GM21367 (cell line): ENCODE data around the gene CD7.

Experiments
- ATAC-seq: cut with Tn5 transposase; IDR thresholded peaks from one replicate; pipeline ENCODE4 v1.9.1; 2021; ENCODE audit not compliant: unreplicated experiment

Gene CD7

DNA sequence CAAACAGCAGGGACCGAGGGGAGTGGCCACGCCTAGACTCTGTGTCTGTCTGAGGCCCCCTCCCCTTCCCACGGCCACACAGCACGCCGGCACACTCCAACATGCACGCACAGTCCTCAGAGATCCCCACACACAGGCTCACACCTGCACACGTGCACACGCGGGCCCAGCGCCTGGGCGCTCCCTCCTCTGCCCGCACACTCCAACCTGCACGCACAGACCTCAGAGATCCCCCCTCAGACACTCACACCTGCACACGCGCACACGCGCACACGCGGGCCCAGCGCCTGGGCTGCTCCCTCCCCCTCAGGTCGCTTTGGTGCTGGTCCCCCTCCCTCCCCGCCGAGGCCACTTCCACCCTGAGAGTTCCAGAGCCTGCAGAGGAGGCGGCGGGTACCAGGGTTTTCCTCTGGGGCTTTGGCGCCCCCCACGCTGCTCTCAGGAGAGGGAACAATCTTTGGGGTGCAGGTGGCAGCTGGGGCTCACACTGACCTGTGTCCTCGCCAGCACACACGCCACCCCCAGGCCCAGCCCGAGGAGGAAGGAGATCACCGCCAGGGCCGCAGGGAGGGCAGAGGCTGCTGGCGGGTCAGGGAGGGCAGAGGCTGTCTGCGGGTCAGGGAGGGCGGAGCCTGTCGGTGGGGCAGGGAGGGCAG is 1.6 kb downstream of the CD7 start:
- ATAC-seq = no peak

DNA sequence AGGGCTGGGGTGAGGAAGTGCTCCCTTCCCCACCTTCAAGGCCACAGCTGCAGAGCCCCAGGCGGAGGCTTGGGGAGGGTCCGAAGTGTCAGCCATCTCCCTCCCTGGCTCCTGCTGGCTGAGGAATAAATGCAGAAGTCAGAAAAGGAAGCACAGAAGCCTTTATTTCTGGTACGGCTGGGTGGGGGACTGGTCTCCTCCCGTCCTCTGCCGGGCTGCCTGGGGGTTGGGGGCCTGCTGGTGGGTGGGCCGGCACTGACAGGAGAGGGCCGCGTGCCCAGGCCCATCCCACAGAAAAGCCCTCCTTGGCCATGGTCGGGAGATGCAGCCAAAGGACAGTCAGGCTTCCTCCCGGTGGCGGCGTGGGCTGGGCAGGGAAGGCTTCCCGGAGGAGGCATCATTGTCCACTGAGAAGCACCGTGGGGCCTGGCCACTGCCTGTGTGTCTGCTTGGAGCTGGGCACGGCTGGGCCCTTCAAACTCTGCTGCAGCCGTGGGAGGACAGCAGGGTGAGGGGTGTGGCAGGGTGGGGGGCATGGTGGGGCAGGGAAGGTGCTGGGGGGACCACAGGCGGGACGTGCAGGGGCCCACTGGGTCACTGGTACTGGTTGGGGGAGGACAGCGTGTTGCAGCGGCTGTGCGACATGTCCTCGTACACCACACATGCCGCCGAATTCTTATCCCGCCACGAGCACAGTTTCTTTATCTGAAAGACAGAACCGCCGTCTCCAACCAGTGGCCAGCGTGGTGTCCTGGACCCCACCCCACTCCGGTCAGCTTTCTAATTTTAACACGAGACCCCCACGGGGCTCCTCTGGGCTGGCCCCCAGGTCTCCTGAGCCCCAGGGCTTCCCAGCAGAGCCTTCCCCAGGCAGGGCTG is 2.4 kb downstream of the CD7 start:
- no peak for ATAC-seq

DNA sequence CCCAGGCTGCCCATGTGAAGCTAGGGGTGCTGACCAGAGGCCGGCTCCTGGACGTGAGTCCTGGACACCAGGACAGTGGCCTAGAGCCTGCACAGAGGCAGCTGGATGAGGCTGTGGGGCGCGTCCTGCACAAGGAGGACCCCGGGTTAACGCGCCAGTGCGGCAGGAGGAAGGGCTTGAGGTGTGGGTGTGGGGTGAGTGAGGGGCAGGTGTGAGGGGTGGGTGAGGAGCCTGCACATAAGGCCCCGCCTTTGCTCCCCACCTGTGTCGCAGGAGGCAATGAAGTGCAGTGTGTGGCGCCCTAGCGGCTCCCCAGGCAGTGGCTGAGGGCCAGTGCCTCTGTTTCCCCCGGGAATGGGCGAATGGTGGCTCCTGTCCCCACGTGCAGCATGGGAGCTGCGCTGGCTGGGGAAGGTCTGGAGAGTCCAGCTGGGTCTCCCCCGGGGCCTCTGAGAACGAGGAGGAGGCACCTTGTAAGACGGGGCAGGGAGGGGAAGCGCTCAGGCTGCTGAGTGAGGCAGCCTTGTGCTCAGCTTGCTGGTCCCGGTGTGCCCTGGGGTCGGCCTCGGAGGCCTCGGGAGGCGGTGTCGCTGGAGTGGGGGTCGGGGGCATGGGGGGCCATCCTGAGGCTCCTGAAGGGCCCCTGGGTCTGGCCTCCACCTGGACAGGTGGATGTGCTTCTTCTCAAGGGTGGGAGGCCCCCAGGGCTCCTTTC is 3.2 kb downstream of the CD7 start:
- no peak for ATAC-seq

DNA sequence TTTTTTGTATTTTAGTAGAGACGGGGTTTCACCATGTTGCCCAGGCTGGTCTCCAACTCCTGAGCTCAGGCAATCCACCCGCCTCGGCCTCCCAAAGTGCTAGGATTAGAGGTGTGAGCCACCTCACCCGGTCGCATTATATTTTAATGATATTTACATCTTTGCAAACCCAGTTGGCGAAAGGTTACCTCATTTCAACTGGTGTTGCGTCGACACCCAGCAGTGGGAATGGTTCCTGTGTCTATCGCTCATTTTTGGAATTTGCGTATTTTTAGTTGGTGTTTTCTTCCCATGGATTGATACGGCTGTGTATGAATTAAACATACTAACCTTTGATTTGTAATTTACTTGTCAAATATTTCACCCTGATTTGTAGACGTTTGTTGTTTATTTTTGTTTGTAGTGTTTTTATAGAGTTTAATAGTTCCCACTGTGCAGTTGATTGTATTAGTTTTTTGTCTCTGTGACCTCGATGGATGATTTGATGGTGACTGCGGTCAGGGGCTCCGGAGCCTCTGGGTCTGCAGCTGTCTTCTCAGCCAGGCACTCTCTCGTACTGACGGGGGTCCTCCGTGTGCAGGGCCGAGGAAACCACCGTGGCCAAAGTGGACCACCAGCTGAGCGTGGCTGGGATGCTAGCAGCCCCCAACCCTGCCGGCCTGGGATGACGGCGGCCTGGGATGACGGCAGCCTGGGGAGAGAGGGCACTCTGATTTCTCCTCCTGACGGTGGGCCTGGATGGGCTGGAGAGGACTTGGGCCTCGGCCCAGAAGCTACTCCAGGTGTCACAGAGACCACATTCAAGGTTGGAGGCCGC is 4.0 kb downstream of the CD7 start:
- no peak for ATAC-seq

DNA sequence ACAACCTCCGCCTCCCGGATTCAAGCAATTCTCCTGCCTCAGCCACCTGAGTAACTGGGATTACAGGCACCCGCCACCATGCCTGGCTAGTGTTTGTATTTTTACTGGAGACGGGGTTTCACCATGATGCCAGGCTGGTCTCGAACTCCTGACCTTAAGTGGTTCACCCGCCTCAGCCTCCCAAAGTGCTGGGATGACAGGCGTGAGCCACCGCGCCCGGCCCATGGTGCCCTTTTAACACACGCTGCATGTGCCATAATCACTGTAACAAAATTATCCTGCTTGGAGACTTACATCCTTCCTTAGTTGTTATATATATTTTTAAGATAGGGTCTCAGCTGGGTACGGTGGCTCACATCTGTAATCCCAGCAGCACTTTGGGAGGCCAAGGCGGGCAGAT is 5.4 kb downstream of the CD7 start:
- ATAC-seq = no peak

DNA sequence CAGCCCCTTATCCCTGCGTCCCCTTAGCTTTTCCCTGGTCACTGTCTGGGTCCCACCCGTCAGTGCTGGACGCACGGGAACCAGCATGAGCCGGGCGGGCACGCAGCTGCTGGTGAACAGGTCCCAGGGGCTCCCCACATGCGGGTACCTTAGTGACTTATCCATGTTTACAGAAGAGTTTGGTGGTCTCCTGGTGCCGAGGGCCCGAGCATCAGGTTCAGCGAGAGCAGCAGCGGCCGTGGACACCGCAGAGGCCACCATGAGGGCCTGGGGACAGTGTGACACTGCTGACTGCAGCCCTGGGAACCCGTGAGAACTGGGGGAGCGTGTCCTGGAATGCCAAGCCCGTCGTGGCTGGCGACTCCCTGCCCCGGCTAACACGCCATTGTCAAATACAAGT is 6.5 kb downstream of the CD7 start:
- no peak for ATAC-seq

DNA sequence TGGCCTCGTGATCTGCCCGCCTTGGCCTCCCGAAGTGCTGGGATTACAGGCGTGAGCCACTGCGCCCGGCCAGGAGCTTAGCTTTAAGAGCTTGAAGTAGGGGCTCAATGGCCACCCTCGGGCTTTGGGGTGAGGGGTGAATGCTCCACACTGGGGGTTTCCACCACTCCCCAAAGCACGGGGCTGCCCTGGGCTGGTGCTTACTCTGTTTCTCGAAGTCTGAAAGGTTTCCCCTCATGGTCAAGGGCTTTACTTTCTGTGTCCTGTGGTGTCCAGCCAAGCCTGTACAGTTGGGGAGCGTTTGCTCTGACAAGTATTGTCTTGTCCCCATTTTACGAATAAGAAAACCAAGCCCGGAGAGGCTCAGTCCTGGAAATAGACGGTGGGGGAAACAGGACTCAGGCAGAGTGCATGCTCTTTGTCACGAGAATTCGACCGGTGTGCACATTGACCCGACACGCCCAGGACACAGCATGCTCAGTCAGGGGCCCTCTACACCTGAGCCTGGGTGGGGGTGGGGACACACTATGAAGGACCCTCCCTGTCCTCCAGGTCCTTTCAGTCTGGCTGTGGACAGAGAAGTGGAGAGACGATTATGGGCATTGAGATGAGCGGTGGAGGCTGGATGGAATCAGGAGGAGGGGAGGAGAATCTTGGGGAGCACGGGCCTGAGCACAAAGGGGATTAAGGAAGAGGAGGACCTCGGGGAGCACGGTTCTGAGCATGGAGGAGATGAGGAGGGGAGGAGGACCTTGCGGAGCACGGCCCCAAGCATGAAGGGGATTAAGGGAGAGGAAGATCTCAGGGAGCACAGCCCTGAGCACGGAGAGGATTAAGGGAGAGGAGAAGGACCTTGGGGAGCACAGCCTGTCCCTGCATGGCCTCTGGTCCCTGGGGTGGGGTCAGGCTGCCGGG is 7.5 kb downstream of the CD7 start:
- no peak for ATAC-seq

DNA sequence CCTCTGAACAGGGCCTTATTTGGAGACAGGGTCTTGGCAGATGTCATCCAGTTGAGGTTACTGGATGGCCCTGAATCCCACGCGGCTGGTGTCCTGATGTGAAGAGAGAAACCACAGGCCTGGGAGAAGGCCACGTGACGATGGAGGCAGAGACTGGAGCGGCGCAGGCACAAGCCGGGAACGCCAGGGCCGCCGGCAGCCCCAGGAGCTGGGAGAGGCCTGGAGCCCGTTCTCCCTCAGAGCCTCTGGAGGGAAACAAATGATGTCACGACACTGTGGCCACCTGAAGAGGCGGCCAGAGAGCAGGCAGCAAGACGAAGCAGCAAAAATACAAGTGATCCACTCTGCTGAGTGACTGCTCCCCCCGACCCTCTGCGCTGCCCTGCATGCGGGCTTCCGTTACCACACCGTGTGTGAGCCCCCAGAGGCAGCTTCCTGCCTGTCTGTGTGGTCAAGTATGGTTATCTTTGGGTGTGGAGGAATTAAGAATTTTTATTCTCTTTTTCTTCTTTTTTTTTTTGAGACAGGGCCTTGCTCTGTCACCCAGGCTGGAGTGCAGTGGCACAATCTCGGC is 11.6 kb downstream of the CD7 start:
- ATAC-seq = no peak

DNA sequence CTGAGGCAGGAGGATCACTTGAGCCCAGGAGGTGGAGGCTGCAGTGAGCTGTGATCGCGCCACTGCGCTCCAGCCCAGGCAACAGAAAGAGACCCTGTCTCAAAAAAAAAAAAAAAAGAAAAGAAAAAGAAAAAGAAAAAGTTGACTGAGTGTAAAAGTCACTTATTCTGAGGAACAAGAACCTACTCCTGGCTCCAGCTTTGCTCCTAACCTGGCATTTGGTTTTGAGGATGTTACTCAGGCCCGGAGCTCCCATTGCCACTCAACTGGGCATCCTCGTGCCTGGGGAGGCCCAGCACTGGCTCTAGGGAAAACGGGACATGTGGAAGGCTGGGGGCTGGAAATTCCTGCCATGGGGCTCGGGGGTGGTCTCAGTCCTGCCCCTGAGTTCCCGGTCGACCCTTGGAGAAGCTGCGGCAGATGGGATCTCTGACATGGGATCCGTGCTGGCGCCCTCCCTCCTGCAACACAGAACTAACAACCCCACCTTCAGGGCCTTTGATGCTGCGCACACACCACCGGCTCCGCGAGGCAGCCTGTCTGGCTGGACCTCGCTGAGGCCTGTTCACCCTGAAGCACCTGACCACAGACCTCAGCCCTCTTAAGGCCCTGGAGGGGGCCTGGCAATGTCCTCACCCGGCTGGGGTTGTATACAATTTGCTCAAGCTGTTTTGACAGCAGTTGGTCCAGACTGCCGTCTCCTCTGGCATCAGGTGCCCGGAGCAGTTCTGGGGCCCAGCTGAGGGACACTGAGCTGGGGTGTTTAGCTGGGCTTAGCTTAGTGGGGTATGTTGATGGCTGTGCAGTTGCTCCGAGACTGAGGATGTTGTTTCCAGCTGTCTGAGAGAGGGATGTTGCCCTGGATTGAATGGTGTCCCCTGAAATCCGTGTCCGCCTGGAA is 12.3 kb downstream of the CD7 start:
- ATAC-seq = no peak

DNA sequence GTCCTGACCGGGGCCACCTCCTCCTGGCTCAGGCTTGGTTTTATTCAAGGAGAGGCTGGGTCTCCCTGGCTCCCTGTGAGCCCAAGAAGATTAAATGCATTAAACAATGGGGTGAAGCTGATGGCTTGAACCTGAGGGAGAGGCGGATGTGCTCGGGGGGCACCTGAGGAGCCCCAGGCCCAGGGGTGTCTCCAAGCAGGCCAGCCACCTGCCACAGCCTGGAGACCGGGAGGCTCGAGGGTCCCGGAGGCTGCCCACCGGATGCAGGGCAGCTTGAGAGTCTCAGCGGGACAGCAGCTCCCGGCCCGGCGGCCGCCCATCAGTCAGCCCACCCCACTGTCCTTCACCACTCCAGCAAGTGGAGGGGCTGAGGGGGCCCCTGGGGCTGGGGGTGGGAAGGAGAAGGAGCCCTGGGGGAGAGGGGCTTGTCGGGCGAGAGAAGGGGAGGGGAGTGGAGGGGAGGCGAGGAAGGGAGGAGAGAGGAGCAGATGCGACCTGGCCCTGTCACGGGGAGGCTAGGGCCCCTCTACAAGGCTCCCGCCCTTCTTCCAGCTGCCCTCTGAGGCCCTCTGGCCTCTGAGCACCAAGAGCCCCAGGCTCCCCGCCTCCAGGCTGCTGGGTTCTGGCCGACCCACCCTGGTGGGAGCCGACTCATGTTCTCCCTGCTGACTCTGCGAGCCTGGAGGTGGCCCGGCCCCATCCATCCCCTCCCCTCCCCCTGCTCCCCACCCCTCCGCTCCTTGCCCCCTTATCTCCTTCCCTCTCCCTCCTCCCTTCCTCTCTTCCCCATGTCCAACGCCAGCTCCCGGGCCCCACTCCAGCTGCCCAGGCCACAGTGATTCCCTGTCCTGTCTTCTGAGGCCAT is 13.2 kb downstream of the CD7 start:
- ATAC-seq = no peak

DNA sequence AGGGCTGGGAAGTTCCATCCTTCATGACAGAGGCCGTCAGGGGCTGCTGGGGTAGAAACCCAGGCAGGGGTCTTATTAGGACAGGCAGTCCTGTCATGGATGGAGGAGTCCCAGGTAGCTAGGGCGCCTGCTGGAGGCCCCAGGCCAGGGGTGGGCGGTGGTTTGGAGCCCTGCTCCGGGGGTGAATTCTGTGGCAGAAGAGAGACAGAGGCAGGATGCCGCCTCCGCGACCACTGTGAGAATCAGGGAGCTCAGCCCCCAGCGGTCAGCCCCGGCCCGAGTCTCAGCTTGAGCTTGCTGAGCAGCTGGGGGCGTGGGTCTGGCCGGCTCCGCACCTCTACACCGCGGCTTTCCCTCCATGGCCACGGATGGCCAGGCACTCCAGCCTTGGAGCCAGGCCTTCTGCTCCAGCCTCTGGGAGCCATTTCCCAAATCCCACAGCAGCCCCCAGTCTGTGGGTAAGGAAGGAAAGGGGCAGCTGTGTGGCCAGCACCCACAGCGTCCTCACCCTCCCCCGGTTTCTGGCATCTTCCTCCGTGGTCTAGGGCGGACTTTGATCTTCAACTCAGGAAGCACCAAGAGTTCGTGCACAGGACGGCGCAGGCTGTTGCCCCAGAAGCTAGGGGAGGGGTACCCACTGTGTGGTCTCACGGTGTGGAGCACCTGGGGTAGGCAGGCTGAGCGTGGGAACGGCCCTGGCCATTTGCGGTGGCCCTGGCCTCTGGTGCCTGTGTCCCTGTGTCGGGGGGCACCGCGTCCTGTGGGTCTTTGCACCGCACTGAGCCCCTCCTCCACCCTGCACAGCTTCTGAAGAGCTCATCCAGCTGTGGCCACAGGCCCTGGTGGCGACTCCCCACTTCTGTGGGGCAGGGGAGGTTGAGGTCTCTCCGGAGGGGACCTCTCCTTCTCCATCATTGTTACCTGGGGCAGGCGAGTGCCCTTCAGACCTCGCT is 14.1 kb downstream of the CD7 start:
- no peak for ATAC-seq

DNA sequence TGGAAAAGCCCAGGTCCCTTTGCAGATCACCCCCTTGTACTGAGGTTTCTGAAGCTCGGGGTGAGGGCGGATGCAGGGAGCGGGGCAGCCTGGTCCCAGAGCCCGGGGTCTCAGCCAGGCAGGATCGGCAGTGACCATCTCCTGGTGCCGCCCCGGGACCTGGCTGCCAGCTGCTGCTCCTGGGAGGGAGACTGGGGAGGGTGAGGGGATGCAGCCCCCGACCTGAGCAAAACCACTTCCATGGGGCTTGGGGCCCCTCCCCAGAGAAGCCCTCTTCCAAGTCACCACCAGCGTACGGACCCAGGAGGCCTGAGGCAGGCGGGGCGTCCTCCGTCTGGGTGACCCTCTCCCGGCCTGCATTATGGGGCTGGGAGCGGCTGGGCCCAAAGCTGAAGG is 14.8 kb downstream of the CD7 start:
- no peak for ATAC-seq

DNA sequence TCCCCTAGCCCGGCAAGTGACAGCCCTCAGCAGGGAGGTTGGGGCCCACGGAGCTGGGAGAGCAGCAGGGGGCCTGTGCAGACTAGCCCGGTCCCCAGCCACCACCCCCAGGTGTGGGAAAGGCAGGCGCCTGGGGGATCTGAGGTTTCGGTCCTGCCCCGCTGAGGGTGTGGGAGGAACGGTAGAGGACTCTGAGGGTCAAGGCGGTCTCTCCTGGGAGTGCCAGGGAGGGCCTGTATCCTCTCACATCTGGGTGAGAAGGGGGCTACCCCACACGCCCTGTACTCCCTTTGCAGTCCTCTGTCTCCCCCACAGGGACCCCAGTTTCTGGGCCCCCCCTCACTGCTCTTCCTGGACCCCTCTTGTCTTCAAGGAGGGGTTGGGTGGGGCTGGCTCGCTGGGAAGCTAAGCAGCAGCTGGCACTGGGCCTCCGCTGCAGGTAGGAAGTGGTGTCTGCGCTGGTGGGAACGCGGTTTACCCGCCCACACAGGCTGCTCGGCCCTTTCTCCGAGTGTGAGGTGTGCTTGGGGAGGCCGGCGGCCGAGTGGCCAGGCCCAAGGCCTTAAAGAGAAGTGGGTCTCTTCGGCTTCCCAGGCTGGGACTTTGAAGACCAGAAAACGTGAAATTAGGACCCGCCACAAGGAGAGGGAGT is 15.4 kb downstream of the CD7 start:
- ATAC-seq = no peak

DNA sequence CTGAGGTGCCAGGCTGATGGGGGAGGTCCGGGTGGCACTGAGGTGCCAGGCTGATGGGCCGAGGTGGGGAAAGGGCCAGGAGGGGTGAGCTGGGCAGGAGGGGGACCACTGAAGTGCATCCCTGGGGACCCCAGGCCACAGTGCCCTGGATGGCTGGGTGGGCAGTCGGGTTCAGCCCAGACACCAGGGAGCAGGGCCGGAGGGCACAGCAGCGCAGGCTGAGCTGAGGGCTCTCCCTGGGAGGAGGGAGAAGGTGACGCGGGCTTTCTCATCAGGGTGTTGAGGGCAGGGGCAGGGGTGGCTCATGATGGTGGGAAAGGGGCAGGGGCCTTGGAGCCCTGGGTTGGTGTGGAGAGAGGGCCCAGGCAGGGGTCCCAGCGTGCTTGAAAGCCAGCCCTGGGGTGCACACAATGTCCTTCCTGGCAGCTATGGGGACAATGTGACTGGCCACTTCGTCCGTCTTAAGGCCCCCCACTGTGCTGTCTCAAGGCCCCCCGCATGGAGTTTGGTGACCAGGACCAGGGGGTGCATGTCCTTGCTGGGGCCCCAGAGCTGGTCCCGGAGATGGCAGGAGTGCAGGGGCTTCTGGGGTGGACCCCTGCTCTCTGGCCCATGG is 16.0 kb downstream of the CD7 start:
- ATAC-seq = no peak

DNA sequence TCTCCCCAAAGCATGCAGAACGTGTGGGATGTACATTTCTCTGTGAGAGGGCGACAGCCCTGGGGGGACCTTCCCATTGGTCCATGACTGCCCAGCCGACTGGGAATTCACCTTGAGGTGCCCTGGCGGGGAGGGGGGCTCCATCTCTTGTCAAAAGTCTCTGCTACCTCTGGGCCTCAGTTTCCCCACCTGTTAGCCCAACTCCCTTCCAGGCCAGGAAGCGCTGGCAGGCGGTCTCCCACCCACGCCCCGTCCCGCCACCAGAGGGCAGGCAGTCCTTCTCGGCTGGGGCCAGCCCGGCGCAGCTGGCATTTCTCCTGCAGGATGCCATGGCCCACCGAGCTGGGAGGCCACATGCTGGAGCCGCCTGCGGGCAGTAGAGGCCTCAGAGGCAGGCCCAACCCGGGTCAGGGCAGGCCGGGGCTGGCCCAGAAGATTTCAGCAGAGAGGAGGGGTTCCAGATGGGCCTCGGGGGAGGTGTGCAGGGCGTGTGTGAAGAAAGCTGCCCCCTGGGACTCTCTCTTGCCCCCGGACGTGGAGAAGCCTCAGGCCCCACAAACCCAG is 16.6 kb downstream of the CD7 start:
- ATAC-seq = no peak
